Progenitor cell of endocrine pancreas (in vitro differentiated cells): ENCODE data around the gene RAB11FIP5. TPM values are rescaled to one million over a fixed set of nuclear protein-coding genes. Genes with fewer than 3 reads are reported as not detected.
A peak's percentile ranks its signal among the peaks of the same experiment; 100 is the strongest.
"Not testable (repeated sequence)": the region's sequence is repeated elsewhere in the genome, so short reads cannot be mapped to it uniquely, and the experiment has no call there.

ENCODE experiments used
- DNase-seq: peaks from one replicate; pipeline ENCODE4 v3.0.0; 2021; ENCODE audit warnings: low spot score; ENCODE audit not compliant: unreplicated experiment
- H3K27ac Mint-ChIP-seq: 2 replicates; pipeline ENCODE4 v1.8.0; 2021; ENCODE audit warnings: mild to moderate bottlenecking, moderate library complexity, mixed read lengths
- H3K27me3 Mint-ChIP-seq: 2 replicates; pipeline ENCODE4 v1.8.0; 2021; ENCODE audit warnings: mixed read lengths
- H3K36me3 Mint-ChIP-seq: 2 replicates; pipeline ENCODE4 v1.8.0; 2022; ENCODE audit warnings: mixed read lengths; ENCODE audit not compliant: insufficient read depth
- H3K4me1 Mint-ChIP-seq: 2 replicates; pipeline ENCODE4 v1.8.0; 2021; ENCODE audit warnings: low read depth, mixed read lengths
- H3K4me3 Mint-ChIP-seq: 2 replicates; pipeline ENCODE4 v1.8.0; 2021; ENCODE audit warnings: low read depth, mild to moderate bottlenecking, moderate library complexity, mixed read lengths
- H3K9me3 Mint-ChIP-seq: 2 replicates; pipeline ENCODE4 v1.8.0; 2021; ENCODE audit warnings: low read depth, mixed read lengths
- total RNA-seq: library from RNA; stranded (reverse); gene quantifications from 2 replicates; pipeline ENCODE4 v1.2.1, GENCODE V29; 2021
- TF ChIP-seq, protein P1 (sequence below): fragments of 200-600 bp; sonication (generic); IDR thresholded peaks from one replicate; pipeline ENCODE4 v1.5.0; 2021; ENCODE audit warnings: antibody characterized with exemption, mild to moderate bottlenecking; ENCODE audit not compliant: unreplicated experiment

Gene RAB11FIP5
- total RNA-seq, 1 donor from 2014 or later = 23.5 TPM

DNA sequence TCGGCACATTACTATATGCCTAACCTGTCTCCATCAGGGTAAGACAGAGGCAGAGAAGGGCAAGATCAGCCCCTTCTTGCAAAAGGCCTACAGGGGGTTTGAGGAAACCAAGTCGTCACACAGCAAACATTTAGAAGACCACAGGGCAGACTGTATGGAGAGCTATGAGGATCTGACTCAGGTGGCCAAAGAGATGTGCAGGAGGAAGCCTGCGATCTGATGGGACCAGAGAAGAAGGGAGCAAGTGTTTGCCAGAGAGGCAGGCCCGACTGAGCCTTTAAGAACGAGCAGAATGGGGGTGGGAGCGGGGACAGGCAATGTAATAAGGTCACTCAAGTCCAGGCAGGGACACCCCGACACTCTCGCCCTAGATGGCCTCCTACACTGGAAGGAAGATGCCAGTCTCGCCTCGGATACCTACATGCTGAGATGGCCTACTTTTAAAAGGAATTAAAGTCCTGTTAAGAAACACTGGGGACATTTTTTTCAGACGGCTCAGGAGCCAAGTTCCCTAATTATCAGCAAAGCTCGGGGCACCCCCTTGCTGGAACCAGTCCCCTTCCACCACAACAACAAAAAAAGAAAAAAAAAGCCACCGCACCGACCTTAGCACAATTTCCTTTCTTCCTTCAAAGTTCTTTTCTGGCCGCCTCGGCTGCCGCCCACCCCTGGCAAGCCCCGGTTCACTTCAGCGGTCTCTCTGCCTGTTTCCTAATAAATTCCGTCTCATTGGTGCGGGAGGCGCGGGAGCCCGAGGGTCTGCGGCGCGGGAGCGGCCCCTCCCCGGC lies 42.7 kb downstream of the RAB11FIP5 start:
- H3K4me1 Mint-ChIP-seq = peaks cover 26% of the 10 kb centered on the region
- no peak for DNase-seq
- TF ChIP-seq, protein P1, sequence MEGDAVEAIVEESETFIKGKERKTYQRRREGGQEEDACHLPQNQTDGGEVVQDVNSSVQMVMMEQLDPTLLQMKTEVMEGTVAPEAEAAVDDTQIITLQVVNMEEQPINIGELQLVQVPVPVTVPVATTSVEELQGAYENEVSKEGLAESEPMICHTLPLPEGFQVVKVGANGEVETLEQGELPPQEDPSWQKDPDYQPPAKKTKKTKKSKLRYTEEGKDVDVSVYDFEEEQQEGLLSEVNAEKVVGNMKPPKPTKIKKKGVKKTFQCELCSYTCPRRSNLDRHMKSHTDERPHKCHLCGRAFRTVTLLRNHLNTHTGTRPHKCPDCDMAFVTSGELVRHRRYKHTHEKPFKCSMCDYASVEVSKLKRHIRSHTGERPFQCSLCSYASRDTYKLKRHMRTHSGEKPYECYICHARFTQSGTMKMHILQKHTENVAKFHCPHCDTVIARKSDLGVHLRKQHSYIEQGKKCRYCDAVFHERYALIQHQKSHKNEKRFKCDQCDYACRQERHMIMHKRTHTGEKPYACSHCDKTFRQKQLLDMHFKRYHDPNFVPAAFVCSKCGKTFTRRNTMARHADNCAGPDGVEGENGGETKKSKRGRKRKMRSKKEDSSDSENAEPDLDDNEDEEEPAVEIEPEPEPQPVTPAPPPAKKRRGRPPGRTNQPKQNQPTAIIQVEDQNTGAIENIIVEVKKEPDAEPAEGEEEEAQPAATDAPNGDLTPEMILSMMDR = no peak
- peak overlapping the region; percentile 91 for H3K4me3 Mint-ChIP-seq
- H3K27ac Mint-ChIP-seq = peak overlapping the region; percentile 3
- H3K27me3 Mint-ChIP-seq = no peaks in the 10 kb centered on the region
- H3K36me3 Mint-ChIP-seq = peaks cover 4% of the 10 kb centered on the region
- no peaks in the 10 kb centered on the region for H3K9me3 Mint-ChIP-seq

DNA sequence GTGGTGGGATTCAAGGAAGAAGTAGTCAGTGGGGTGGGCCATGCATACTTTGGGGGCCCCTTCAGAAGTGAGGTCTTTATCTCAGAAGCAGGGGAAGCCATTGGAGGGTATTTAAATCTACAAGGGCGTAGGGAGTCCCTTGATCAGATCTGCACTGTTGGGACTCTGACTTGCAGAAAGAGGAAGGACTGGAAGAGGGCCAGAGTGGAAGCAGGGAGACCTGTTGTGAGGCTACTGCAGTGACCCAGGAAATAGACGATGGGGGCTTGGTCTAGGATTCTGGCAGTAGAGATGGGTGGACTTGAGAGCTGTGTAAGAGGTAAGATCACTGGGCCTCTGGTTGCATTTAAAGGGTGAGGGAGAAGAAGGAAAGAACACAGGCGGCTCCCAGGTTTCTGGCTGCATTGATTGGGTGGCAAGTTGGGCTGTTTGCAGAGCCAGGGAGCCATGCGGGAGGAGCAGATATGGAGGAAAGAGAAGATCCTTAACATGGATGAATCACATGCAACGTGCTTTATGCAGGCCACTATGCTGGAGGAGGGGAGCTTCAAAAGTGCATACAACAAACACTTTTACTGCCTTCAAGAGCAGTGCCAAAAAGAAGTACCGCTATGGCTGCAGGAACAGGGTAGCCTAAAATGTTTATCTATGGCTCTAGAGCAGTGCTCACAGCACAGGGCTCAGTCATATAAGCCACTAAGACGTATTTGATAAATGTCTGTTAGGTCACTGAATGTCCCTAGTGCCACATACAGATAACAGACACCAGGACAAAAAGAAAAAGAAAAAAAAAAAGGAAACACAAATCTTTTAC lies 43.5 kb downstream of the RAB11FIP5 start:
- H3K4me3 Mint-ChIP-seq = peak overlapping the region; percentile 91
- peaks cover 30% of the 10 kb centered on the region for H3K4me1 Mint-ChIP-seq
- H3K27ac Mint-ChIP-seq = no peak overlapping the region
- H3K27me3 Mint-ChIP-seq = no peaks in the 10 kb centered on the region
- H3K36me3 Mint-ChIP-seq = peaks cover 4% of the 10 kb centered on the region
- TF ChIP-seq, protein P1 = no peak
- no peak for DNase-seq
- no peaks in the 10 kb centered on the region for H3K9me3 Mint-ChIP-seq

DNA sequence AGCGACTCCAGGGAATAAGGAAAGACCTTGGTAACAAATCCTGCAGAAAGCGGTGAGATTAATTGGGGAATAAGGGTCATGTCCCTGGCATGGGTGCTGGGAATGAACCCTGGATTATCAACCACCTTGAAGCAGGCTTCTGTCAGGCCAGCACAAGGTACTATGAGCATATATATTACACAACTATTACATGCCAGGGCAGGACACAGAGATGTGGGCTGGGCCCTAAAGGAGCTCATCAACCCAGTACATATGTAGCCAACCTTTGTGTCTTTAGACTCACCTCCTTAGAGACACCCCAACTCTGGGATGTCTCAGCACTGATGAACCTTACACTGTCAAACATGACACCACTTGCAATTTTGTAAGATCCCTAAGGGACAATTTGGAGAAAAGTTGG lies 44.6 kb downstream of the RAB11FIP5 start:
- no peaks in the 10 kb centered on the region for H3K9me3 Mint-ChIP-seq
- H3K36me3 Mint-ChIP-seq = peaks cover 4% of the 10 kb centered on the region
- H3K27ac Mint-ChIP-seq = no peak overlapping the region
- H3K4me3 Mint-ChIP-seq = no peak overlapping the region
- no peak for DNase-seq
- H3K27me3 Mint-ChIP-seq = no peaks in the 10 kb centered on the region
- TF ChIP-seq, protein P1 = no peak
- peaks cover 34% of the 10 kb centered on the region for H3K4me1 Mint-ChIP-seq

DNA sequence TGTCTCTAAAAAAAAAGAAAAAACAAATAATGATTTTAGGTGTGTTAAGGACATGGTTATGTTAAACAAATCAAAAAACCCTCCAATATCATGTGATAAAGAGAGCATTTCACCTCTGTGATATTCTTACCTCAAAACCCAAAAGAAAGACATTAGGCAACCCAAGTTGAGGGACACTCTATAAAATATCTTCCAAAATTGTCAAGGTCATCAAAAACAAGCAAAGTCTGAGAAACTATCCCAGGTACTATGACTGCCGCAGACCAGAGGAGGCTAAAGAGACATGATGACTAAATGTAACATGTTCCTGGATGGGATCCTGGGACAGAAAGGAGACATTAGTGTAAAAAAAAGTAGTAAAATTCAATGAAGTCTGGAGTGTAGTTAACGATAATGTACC lies 45.7 kb downstream of the RAB11FIP5 start:
- no peaks in the 10 kb centered on the region for H3K27me3 Mint-ChIP-seq
- no peak overlapping the region for H3K4me3 Mint-ChIP-seq
- no peak for DNase-seq

DNA sequence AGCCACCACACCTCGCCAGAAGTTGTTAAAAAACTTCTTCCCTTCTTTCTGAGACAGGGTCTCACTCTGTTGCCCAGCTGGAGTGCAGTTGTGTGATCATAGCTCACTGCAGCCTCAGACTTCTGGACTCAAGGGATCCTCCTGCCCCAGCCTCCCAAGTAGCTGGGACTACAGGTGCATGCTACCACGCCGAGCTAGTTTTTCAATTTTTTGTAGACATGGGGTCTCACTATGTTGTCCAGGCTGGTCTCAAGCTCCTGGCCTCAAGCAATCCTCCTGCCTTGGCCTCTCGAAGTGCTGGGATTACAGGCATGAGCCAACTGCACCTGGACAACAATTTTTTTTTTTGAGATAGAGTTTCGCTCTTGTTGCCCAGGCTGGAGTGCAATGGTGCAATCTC lies 47.7 kb downstream of the RAB11FIP5 start:
- H3K4me3 Mint-ChIP-seq, DNase-seq, H3K27me3 Mint-ChIP-seq, H3K27ac Mint-ChIP-seq, H3K9me3 Mint-ChIP-seq, H3K36me3 Mint-ChIP-seq: not testable (repeated sequence)
- peaks cover 28% of the 10 kb centered on the region for H3K4me1 Mint-ChIP-seq

More for the DNA sequence above, 45.7 kb downstream of the RAB11FIP5 start:
- peaks cover 31% of the 10 kb centered on the region for H3K4me1 Mint-ChIP-seq
- peaks cover 5% of the 10 kb centered on the region for H3K36me3 Mint-ChIP-seq
- no peak overlapping the region for H3K27ac Mint-ChIP-seq
- no peaks in the 10 kb centered on the region for H3K9me3 Mint-ChIP-seq
- TF ChIP-seq, protein P1 = no peak
